NB4 (cell line): ENCODE measurements around the gene ARHGAP29.

ENCODE experiments used
- CTCF ChIP-seq: IDR thresholded peaks from one replicate; pipeline ENCODE4 v1.5.1; 2012; ENCODE audit warnings: low read depth, low read length
- MYC ChIP-seq: IDR thresholded peaks from 2 replicates; pipeline ENCODE4 v1.6.1; 2011; ENCODE audit warnings: low read depth, low read length
- POLR2A ChIP-seq: IDR thresholded peaks from 2 replicates; pipeline ENCODE4 v1.6.1; 2011; ENCODE audit warnings: mild to moderate bottlenecking; ENCODE audit not compliant: insufficient read length; ENCODE audit errors: extremely low read depth
- TF ChIP-seq, protein P1 (sequence below): IDR thresholded peaks from 2 replicates; pipeline ENCODE4 v1.6.1; 2011; ENCODE audit warnings: low read depth, low read length

GRCh38 chr1:94234615-94235014, 2.8 kb downstream of the ARHGAP29 start:
- TF ChIP-seq CTCF (no peak), MYC (no peak), POLR2A (no peak)
- TF ChIP-seq, protein P1, sequence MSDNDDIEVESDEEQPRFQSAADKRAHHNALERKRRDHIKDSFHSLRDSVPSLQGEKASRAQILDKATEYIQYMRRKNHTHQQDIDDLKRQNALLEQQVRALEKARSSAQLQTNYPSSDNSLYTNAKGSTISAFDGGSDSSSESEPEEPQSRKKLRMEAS, result no peak
